ENCODE data around the gene YIPF4. TPM values are rescaled to one million over a fixed set of nuclear protein-coding genes. Genes with fewer than 3 reads are reported as not detected.

YIPF4 gene
- total and polyA plus RNA-seq, 2 of the 8 experiments (the other 6 are each of a cell fraction or from before 2014, with no cell fraction given), result 2.9 to 21.4 TPM

DNA sequence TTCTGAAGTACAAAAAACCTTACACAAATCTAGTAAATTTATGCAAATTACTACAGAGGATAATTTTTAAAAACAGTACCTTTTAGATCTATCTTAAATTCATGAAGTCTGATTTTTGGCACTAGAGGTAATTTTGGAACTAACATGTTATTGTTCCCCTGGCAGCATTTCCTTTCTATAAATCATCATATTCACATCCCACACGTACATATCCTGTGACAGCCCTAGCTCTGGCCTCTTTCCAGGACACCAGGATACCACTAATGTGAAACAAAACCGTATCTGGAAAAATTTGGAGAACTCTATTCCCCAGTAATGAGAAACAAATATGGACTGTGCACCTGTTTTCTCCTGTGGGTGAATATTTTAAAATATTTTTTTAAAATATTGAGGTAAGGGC is 65.1 kb downstream of the YIPF4 start:
- POLR2A ChIA-PET (ENCODE audit: partially characterized antibody), result no interaction called here
- Histone ChIP-seq H2BK12ac (ENCODE audit: low read depth, low read length) (no peak overlapping the region), H4K5ac (ENCODE audit: insufficient read length, low read depth, low read length) (no peak overlapping the region), H3K79me2 (ENCODE audit: control insufficient read depth in 1 of 2, insufficient read depth in 2 of 2, low read length in 2 of 2) (no peaks in the 10 kb centered on the region), H3K23me2 (ENCODE audit: low read depth, low read length) (no peaks in the 10 kb centered on the region), H3K36me3 (ENCODE audit: control insufficient read depth in 2 of 4, insufficient read depth in 4 of 4, low read length in 3 of 4) (no peaks in the 10 kb centered on the region), H4K91ac (replicated peaks; ENCODE audit: insufficient read length, low read length) (no peak overlapping the region), H2AK5ac (ENCODE audit: low read depth, low read length) (no peak overlapping the region), H4K20me1 (replicated peaks in 1 of 2; ENCODE audit: control insufficient read depth in 1 of 2, insufficient read depth in 2 of 2, low read length in 2 of 2) (no peaks in the 10 kb centered on the region), H2AFZ (ENCODE audit: low read length) (no peak overlapping the region), H3K14ac (ENCODE audit: insufficient read length) (no peak overlapping the region), H3K18ac (ENCODE audit: extremely low read depth, low read length) (no peak overlapping the region), H3K79me1 (ENCODE audit: low read depth, low read length) (no peaks in the 10 kb centered on the region), H3K4me1 (replicated peaks in 1 of 4; ENCODE audit: control insufficient read depth in 3 of 4, insufficient read depth in 4 of 4, low read length in 3 of 4) (no peaks in the 10 kb centered on the region), H3K23ac (ENCODE audit: insufficient read length) (no peak overlapping the region), H3K4me3 (ENCODE audit: extremely low read depth in 1 of 4, insufficient read depth in 2 of 4, low read depth in 3 of 4, low read length in 4 of 4) (no peak overlapping the region), H2BK120ac (replicated peaks; ENCODE audit: low read depth, low read length) (no peak overlapping the region), H2BK20ac (ENCODE audit: low read length) (no peak overlapping the region), H3K27me3 (replicated peaks in 1 of 4; ENCODE audit: control insufficient read depth in 3 of 4, extremely low read depth in 1 of 4, insufficient read depth in 3 of 4, low read length in 3 of 4) (no peaks in the 10 kb centered on the region), H4K8ac (ENCODE audit: extremely low read depth, insufficient read depth, low read length) (no peak overlapping the region), H3K56ac (replicated peaks; ENCODE audit: insufficient read length, low read depth, low read length) (no peak overlapping the region), H3K4me2 (ENCODE audit: insufficient read depth in 1 of 2, low read depth in 2 of 2, low read length in 2 of 2) (no peak overlapping the region), H2BK15ac (ENCODE audit: low read length) (no peak overlapping the region), H3K27ac (ENCODE audit: low read depth, low read length) (no peak overlapping the region), H3K9ac (replicated peaks in 1 of 4; ENCODE audit: extremely low read depth in 1 of 4, low read depth in 3 of 4, low read length in 3 of 4) (no peak overlapping the region), H3K4ac (replicated peaks; ENCODE audit: insufficient read length, low read depth, low read length) (no peak overlapping the region), H2BK5ac (ENCODE audit: low read depth, low read length) (no peak overlapping the region), H3K9me3 (ENCODE audit: insufficient read depth in 2 of 2, low read depth in 1 of 2, low read length in 1 of 2) (no peaks in the 10 kb centered on the region)
- FAIRE-seq (no peak), DNase-seq (ENCODE audit: low read depth in 1 of 2, low spot score in 2 of 2) (no peak)
- CTCF ChIA-PET (ENCODE audit: partially characterized antibody), result interaction anchor here (2.1 kb wide), 1 partner anchor 10 kb away, joined by 7 read pairs; no protein-coding TSS in a partner anchor
- 91% methylated on average over 2 of the region's 2 CpGs; no CpG with 5 or more reads in 1 of the 2 experiments for WGBS, 2 experiments (ENCODE audit: extremely low coverage in 1 of 2, insufficient coverage in 1 of 2, insufficient read length in 1 of 2, insufficient replicate concordance in 2 of 2, low coverage in 1 of 2, low lambda C conversion rate in 2 of 2, missing lambda C conversion rate in 1 of 2)
- TF ChIP-seq SIX5 (IDR thresholded peaks at IDR 0.05; ENCODE audit: low read depth, low read length), result no peak
- TF ChIP-seq BACH1 (IDR thresholded peaks at IDR 0.05; ENCODE audit: low read length), result no peak
- no peak for TF ChIP-seq PHF8 (conservative IDR thresholded peaks at IDR 0.05; ENCODE audit: low read depth, low read length)
- no peak for TF ChIP-seq ASH2L (IDR thresholded peaks at IDR 0.05; ENCODE audit: low read length)
- TF ChIP-seq CREB1 (IDR thresholded peaks at IDR 0.05), result no peak
- no peak for TF ChIP-seq ZNF274 (IDR thresholded peaks at IDR 0.05; ENCODE audit: borderline replicate concordance, extremely low read depth, low read length)
- TF ChIP-seq TAF1 (IDR thresholded peaks at IDR 0.05; ENCODE audit: low read depth, low read length), result no peak
- TF ChIP-seq CHD1 (IDR thresholded peaks at IDR 0.05; ENCODE audit: low read depth, low read length), result no peak
- TF ChIP-seq EP300 (IDR thresholded peaks at IDR 0.05; ENCODE audit: borderline replicate concordance in 1 of 2, low read depth in 2 of 2, low read length in 2 of 2), result no peak
- no peak for TF ChIP-seq POLR2A (IDR thresholded peaks at IDR 0.05; ENCODE audit: control extremely low read depth in 1 of 2, low read depth in 2 of 2, low read length in 2 of 2)
- no peak for TF ChIP-seq JUN (IDR thresholded peaks at IDR 0.05; ENCODE audit: low read depth, low read length)
- no peak for TF ChIP-seq EZH2 (IDR thresholded peaks at IDR 0.05; ENCODE audit: low read depth, low read length, severe bottlenecking)
- TF ChIP-seq RAD21 (IDR thresholded peaks at IDR 0.05 in 1 of 2, conservative IDR thresholded peaks at IDR 0.05 in 1 of 2; ENCODE audit: low read depth in 2 of 2, low read length in 2 of 2), result no peak
- TF ChIP-seq NRF1 (IDR thresholded peaks at IDR 0.05; ENCODE audit: low read depth, low read length), result no peak

Data from H1 (cell line).